Left hindlimb (tissue), 1 donor: ENCODE data around the gene DGKD.
A peak's percentile ranks its signal among the peaks of the same experiment; 100 is the strongest.

Experiments used
- DNase-seq: peaks from one replicate; pipeline ENCODE4 v3.0.0-alpha.2; 2018

Gene DGKD

DNA sequence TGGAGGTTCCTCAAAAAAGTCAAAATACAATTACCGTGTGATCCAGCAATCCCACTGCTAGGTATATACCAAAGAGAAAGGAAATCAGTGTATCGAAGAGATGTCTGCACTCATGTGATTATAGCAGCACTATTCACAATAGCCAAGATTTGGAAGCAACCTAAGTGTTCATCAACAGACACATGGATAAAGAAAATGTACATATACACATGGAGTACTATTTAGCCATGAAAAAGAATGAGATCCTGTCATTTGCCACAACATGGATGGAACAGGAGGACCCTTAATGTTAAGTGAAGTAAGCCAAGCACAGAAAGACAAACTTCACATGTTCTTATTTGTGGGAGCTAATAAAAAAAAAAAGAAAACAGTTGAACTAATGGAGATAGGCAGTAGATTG, 78.7 kb downstream of the DGKD start:
- no peak for DNase-seq

DNA sequence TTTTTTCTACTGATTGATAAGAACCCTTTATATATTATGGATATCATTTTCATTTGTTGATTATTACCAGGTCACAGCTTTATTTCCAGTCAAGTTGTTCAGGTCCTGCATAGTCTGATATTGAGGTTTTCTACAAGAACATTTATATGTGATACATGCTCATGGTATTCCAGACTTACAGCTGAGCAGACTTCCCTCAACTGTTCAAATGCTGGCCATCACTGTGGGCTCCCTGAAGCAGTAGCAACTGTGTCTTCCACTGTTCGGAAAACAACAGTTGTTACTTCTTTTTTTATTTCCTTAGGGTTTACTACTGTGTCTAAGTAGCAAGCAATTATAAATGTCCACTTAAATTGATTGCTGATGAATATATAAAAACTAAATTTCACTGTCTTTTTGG, 79.5 kb downstream of the DGKD start:
- DNase-seq: no peak

- DNase-seq: no peak
Observed at GRCh38 chr2:233434666-233435330, 80.5 kb downstream of the DGKD start.

DNA sequence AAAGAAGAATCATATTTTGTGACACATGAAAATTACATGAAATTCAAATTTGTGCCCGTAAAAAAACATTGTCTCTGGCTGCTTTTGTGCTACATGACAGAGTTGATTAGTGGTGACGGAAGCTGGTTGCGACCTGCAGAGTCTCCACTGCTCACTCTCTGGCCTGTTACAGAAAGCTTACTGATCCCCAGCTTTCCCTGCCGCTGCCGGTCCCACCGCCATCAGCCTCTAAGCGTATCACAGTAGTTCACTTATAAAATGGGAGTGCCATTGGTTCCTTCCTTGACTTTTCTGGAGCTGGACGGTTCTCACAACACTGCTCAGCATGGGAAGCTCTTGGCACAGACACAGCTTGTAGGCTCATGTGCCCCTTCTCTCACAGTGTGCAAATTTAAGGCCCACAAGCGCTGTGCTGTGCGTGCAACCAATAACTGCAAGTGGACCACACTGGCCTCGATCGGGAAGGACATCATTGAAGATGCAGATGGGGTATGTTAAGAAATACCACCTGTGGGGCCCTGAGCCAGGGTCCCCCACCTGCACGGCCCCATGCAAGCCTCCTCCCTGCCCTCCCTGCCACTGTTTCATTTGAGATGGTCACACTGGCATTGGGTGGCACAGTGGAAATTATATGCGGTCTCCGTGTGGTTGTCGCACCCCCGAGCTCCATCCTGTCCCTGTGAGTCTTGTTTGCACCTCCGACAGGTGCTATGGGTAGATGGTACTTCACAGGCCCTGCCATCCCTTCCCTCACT, 81.3 kb downstream of the DGKD start:
- DNase-seq: no peak

DNA sequence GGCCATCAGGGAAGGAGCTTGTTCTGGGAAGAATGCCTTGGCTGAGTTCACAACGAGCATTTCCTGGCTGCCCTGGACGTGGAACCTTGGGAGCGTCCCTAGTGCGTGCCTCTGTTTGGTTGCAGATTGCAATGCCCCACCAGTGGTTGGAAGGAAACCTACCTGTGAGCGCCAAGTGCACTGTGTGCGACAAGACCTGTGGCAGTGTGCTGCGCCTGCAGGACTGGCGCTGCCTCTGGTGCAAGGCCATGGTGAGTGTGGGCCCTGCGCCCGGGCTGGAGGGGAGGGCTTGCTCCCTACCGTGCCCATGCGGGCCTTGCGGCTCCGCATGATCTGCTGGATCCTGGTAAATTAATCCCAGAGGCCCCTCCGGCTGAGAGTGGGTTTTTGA, 81.9 kb downstream of the DGKD start:
- DNase-seq: no peak

DNA sequence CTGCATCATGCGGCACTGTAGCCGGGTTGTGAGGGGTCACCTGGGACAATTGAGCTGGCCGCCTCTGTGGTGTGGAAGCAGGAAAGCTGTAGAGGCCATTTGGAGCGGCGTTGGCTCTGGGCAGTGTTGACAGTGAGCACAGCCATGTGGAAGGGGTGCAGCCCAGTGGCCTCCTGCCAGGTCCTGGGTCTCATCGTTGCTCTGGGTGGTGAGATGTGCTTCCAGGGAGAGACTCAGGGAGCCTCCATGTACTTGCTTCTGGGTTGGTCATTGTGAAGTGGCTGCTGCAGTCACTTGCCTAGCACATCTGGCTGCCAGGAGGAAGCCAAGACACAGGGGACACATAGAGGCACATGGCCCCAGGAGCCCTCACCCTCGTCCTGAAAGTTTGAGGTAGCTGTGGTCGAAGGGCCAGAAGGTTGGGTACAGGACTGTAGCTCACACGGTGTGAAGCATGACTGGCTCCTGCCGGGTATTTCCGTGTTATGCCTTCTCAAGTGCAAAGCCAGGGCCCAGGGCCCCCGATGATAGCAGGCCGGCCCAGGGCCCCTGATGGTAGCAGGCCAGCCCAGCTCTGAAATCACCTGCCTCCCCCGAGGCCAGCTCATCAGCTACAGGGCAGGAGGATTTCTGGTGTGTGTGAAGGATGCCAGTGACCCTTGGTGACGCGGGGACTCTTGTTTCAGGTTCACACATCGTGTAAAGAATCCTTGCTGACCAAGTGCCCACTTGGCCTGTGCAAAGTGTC, 82.6 kb downstream of the DGKD start:
- DNase-seq: no peak

- no peak for DNase-seq
Observed at GRCh38 chr2:233437439-233437955, 83.2 kb downstream of the DGKD start.

GRCh38 chr2:233438573-233439147, 84.4 kb downstream of the DGKD start:
- DNase-seq: no peak

DNA sequence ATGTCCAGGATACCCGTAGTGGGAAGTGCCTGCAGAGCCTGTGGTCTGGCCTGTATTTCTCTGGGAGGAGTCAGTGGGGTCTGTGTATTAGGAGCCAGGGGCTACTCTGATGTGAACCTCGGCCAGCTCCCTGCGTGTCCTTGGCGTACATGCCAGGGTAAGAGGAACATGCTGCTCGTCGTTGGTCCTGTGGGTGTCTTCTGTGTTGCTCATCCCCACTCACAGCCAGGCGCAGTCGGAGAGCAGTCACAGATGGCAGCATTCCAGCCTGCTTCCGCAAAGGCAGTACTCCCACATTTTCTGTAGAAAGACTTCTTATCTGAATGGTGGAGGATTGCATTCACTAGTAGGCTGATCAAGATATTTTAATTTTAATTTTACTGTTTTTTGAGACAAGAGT, 84.9 kb downstream of the DGKD start:
- DNase-seq: no peak

GRCh38 chr2:233440314-233440713, 86.0 kb downstream of the DGKD start:
- DNase-seq: no peak

DNA sequence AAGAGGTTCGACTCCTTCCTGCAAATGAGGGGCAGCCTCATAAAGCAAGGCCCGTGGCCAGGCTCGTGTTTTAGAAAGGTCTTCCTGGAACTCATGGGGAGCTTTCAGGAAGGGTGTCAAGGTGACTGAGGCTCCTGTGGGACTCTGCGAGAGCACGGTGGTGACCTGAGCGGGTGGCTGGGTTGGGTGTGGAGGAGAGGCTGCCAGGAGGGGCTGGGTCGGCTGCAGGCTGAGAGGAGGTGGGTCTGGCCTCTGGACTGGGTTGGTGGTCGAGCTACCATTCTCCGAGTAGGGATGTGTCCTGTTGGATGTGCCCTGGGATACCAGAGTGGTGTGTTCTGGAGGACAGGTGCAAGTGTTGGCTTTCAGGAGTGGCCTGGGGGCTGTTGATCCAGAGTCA, 86.4 kb downstream of the DGKD start:
- no peak for DNase-seq

DNA sequence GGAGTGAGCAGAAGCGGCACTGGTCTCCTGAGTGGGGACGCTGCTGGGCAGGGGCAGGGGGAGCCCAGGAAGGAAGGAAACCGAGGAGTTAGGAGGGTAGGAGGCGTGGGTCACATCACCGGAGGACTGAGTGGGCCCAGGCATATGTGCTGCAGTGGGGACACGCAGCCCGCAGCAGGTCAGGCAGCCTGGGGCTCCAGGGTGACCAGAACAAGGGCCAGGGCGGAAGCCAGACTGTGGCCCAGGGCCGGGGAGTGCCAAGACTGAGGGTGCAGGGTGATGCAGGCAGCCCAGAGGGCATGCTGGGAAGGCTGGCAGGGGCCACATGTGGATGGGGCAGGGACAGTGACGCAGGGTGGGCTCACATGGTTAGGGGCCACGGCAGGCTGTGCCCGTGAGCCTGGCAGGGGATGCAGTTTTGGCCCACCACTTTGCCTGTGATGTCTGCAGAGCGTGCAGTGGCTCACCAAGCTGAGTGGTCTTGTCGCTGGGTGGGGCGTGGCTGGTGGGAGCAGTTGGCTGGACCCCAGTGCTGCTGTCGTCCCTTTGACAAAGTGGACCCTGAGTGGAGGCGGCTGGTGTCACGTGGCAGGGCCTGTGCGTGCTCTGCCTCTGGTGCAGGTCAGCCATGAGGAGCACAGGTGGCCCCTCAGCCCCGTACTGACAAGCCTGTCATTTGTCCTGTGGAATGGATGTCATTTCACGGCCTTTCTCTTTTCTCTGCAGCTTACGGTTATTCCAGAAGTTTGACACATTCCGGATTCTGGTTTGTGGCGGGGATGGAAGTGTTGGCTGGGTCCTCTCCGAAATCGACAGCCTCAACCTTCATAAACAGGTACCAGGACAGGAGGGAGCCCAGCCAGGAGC, 87.1 kb downstream of the DGKD start:
- DNase-seq: no peak

DNA sequence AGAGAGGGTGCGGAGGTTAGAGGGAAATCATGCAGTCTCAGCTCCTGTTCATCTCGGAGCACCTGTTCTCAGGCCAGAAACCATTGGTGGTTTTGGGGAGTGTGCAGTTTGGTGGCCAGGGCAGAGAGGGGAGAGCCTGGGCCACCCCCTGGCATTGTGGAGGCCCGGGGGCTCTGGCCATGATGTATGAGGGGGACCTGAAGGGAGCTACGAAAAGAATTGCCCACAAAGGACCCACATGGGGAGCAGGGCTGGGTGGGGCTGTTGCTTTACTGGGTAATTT, 87.7 kb downstream of the DGKD start:
- no peak for DNase-seq

- peak; percentile 83 for DNase-seq
Observed at GRCh38 chr2:233443511-233444183, 89.4 kb downstream of the DGKD start.

DNA sequence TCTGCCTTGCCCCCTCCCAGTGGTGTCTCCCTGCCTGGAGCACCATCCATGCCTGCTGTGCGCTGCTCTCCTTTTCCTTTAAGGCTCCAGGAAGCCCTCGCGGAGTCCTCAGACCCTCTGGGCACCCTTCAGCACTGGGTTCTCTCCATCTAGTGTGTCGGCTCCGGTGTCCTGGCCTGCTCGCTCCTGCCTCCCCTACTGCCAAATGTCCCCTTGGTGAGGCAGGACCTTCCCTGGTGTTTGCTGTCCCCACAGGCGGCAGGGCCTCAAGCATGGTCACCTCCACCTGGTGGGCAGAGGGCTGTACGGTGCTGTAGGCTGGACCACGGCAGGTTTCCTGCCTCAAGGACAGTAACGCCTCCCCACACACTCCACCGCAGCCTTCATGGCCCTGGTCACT, 90.2 kb downstream of the DGKD start:
- DNase-seq: no peak

GRCh38 chr2:233445152-233445830, 91.0 kb downstream of the DGKD start:
- DNase-seq: no peak

DNA sequence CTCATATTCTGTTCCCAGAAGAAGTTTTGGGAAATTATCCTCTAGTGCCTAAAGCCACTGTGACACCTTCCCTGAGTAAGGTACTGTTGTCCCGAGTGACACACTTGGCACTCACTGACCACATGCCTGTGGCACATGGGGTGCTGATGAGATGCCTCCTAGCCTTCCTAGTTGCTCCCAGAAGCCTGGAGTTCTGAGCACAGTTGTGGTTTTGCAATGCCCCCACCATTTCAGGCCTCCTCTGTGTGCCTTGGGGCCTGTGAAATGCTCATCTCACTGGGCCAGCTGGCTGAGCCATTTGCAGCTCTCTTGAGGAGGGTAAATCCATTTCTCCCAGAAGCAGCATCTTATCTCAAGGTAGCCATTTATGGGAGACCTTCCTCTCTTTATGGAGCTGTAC, 91.8 kb downstream of the DGKD start:
- no peak for DNase-seq

DNA sequence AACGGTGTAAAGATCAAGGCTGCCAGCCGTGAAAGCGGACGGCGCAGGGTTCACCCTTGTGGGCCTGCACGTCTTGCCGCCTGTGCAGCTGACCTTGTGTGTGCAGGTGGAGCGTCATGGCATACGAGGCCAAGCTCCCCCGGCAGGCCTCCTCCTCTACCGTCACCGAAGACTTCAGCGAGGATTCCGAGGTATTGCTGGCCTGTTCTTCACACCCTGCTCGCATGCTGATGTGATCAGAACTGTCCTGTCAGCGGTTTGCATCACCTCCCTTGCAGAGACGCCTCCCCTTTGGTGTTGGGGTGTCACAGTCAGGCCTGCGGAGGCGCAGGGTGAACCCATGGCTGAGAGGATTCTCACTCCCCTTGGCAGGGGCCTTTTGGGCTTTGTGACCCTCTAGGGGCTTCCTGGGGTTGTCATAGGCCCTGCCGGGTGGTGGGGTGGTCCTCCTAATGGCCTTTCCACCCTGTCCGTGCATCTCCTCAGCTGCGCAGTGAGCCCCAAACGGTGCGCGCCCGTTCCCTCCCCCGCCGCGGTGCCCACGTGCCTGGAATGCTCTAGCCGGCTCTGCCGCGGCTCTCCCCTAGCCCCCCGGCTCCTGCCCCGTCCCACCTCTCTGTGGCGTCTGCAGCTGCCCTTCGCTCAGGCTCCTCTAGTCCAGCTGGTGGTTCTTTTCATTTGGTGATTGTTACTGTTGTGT, 92.5 kb downstream of the DGKD start:
- DNase-seq: peak; percentile 21

- DNase-seq: no peak
Observed at GRCh38 chr2:233447506-233448219, 93.4 kb downstream of the DGKD start.

DNA sequence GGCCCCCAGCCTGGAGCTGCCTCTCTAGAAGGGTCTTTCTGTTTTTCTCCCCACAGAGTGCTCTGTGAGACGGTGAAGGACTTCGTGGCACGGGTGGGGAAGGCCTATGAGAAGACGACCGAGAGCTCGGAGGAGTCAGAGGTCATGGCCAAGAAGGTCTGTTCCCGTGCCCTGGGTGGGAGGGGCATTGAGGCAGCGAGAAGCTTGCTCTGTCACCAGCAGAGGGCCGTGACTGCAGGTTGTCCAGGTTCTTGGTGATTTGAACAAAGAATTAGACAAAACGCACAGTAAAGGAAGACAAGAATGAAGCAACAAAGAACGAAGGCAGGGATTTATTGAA, 93.9 kb downstream of the DGKD start:
- DNase-seq: no peak
